ENCODE measurements around the gene TAPBP. TPM values are rescaled to one million over a fixed set of nuclear protein-coding genes. Genes with fewer than 3 reads are reported as not detected.

TAPBP gene
- total RNA-seq, 4 donors from 2014 or later = 175 to 423 (median 217) TPM

DNA sequence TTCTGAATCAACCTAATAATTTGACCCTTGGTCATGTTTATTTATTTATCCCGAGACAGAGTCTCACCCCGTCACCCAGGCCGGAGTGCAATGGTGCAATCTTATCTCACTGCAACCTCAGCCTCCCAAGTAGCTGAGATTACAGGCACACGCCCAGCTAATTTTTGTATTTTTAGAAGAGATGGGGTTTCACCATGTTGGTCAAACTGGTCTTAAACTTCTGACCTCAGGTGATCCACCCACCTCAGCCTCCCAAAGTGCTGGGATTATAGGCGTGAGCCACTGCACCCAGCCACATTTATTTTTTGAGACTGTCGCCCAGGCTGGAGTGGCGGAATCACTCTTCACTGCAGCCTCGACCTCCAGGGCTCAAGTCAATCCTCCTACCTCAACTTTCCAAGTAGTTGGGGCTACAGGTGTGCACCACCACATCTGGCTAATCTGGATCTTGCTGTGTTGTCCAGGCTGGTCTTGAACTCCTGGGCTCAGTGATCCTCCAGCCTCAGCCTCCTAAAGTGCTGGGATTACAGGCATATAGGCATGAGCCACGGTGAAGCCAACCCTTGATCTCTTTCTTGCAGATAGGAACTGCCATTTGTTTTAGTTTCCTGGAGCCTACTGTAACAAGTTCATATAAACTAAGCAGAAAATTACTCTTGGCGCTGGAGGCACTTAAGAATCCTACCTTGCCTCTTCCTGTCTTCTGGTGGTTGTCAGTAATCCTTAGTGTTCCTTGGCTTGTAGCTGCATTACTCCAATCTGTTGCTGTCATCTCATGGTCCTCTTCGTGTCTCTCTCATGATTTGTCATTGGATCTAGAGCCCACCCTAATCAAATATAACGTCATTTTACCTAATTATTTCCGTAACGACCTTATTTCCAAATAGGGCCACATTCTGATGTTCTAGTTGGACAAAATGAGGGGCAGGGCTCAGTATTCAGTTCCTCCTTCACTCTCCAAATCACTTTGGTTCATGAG, 39.7 kb downstream of the TAPBP start:
- Histone ChIP-seq H3K27ac (peak overlapping the region; percentile 25 to 97 (median 92)), H3K4me1 (peaks cover 33 to 72% (median 57%) of the 10 kb centered on the region in 4 donors), H3K36me3 (no peaks in the 10 kb centered on the region), H3K9me3 (no peaks in the 10 kb centered on the region), H3K27me3 (no peaks in the 10 kb centered on the region), H3K4me3 (peak overlapping the region in 1 of 4 donors; percentile 4)
- in situ Hi-C loops (cut with MboI; ENCODE audit: low pct_ligation_motif_present in 1 of 4, low pct_unique_long_range_greater_than_20kb in 1 of 4, low sequenced_read_pairs in 3 of 4) (no loop called here), intact Hi-C loops (cut with DNase I; ENCODE audit: low total_unique reads) (no loop called here)
- 33 to 41% methylated on average over 9 to 14 of the region's 14 CpGs for WGBS, 2 donors (ENCODE audit: low coverage in 1 of 2)
- TF ChIP-seq EP300 (IDR thresholded peaks at IDR 0.05; ENCODE audit: low read depth) (no peak), POLR2AphosphoS5 (IDR thresholded peaks at IDR 0.05) (no peak), CTCF (IDR thresholded peaks at IDR 0.05) (no peak), POLR2A (IDR thresholded peaks at IDR 0.05) (no peak)
- DNase-seq = no peak

DNA sequence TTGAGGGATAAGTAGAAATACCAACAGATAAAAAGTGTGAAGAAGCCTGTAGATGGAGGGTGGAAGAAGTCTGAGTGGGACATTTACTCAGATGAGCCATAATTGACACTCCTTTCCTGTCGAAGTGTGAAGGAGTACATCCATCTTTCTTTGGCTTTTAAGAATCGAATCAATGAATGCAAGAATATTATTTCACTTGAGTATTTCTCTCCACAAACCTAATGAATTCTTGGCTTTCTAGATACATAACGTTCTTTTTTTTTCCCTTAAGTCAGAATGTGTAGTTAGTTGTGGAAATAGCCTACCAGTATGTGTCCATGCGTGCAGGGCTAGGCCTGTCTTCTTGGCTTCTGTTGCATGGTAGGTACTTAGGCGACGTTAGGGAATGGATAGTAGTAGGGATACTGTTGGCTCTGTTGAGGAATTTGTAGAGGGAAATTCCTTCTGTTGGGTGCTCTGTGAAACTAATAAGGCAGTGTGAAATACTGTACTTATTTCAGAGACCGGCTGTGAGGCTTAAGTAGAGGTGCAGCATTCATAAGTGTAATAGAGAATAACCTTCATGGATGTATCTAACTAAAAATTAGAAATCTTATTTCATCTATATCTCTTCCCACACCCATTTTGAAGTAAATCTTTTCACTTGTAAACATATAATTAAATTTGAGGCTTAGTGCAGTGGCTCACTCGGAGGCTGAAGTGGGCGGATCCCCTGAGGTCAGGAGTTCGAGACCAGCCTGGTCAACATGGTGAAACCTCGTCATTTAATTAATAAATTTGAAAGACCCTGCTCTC, 40.6 kb downstream of the TAPBP start:
- in situ Hi-C loops (cut with MboI; ENCODE audit: low pct_ligation_motif_present in 1 of 4, low pct_unique_long_range_greater_than_20kb in 1 of 4, low sequenced_read_pairs in 3 of 4) = no loop called here
- H3K27ac ChIP-seq = peak overlapping the region; percentile 91 to 97 (median 94)
- WGBS, 2 donors (ENCODE audit: low coverage in 1 of 2) = 17 to 34% methylated on average over 7 to 11 of the region's 11 CpGs

GRCh38 chr6:33272275-33273128, 41.4 kb downstream of the TAPBP start:
- intact Hi-C loops (cut with DNase I; ENCODE audit: low total_unique reads) = no loop called here
- no peak for TF ChIP-seq POLR2AphosphoS5 (IDR thresholded peaks at IDR 0.05)
- TF ChIP-seq POLR2A (IDR thresholded peaks at IDR 0.05) = no peak
- no peak for TF ChIP-seq CTCF (IDR thresholded peaks at IDR 0.05)
- TF ChIP-seq EP300 (IDR thresholded peaks at IDR 0.05; ENCODE audit: low read depth) = no peak
- Histone ChIP-seq H3K27ac (peak overlapping the region; percentile 91 to 97 (median 94)), H3K4me1 (peaks cover 29 to 56% (median 49%) of the 10 kb centered on the region in 4 donors), H3K36me3 (peaks cover 0 to 12% (median 5%) of the 10 kb centered on the region in 4 donors), H3K27me3 (no peaks in the 10 kb centered on the region), H3K9me3 (no peaks in the 10 kb centered on the region), H3K4me3 (peak overlapping the region; percentile 33 to 69 (median 60))
- 9 to 12% methylated on average over 17 to 19 of the region's 22 CpGs for whole genome bisulfite sequencing, 2 donors (ENCODE audit: low coverage in 1 of 2)
- in situ Hi-C loops (cut with MboI; ENCODE audit: low pct_ligation_motif_present in 1 of 4, low pct_unique_long_range_greater_than_20kb in 1 of 4, low sequenced_read_pairs in 3 of 4) = no loop called here
- DNase-seq = no peak

More for the DNA sequence above, 40.6 kb downstream of the TAPBP start:
- Histone ChIP-seq H3K4me3 (peak overlapping the region in 3 of 4 donors; percentile 54 to 69 (median 65)), H3K4me1 (peaks cover 33 to 64% (median 56%) of the 10 kb centered on the region in 4 donors), H3K36me3 (peaks cover 0 to 6% (median under 1%) of the 10 kb centered on the region in 4 donors), H3K27me3 (no peaks in the 10 kb centered on the region), H3K9me3 (no peaks in the 10 kb centered on the region)
- intact Hi-C loops (cut with DNase I; ENCODE audit: low total_unique reads) = no loop called here
- TF ChIP-seq EP300 (IDR thresholded peaks at IDR 0.05; ENCODE audit: low read depth) (no peak), POLR2AphosphoS5 (IDR thresholded peaks at IDR 0.05) (no peak), CTCF (IDR thresholded peaks at IDR 0.05) (no peak), POLR2A (IDR thresholded peaks at IDR 0.05) (no peak)
- DNase-seq = no peak
